ENCODE results near the gene FBN3.

- TF ChIP-seq CTCF (IDR thresholded peaks at IDR 0.05) (no peak), POLR2AphosphoS5 (IDR thresholded peaks at IDR 0.05) (no peak), EP300 (IDR thresholded peaks at IDR 0.05) (no peak), POLR2A (IDR thresholded peaks at IDR 0.05) (no peak)
These were observed 12.0 kb downstream of the FBN3 start for GRCh38 chr19:8137425-8137824.

Measured in stomach (tissue), 4 donors.